HG02884 (cell line): Measurements from ENCODE around the gene FKBP2.
A peak's percentile ranks its signal among the peaks of the same experiment; 100 is the strongest.

Experiments used
- ATAC-seq: cut with Tn5 transposase; IDR thresholded peaks from one replicate; pipeline ENCODE4 v1.9.1; 2021; ENCODE audit warnings: mild to moderate bottlenecking, moderate library complexity; ENCODE audit not compliant: unreplicated experiment

Gene FKBP2

DNA sequence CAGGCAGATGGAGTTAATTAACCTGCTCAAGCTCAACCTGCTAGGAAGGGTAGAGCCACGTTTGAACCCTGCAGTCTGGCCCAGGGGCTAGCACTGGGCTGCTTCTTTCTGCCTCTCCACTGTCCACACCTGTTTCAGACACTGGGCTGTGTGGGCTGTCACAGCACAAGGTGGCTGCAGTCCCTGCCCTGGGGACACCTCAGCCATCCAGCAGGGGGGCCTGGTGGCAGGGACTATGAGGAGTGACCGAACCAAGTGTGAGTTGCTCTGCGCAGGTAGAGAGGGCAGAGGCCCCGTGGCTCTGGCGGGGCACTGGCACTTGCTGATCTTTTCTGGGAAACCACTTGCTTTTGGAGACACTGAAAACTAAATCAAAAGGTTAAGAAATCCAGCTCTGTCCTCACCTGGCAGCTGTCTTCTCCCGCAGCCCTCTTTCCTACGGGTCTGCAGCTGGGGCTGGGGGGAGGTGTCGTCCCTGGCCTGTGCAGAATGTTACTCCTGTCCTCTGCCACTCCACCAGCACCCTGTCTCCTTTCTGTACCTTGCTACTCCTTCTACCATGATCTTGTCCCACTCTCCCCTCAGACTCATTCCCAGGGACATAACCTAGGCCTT is 37.8 kb downstream of the FKBP2 start:
- ATAC-seq = no peak

DNA sequence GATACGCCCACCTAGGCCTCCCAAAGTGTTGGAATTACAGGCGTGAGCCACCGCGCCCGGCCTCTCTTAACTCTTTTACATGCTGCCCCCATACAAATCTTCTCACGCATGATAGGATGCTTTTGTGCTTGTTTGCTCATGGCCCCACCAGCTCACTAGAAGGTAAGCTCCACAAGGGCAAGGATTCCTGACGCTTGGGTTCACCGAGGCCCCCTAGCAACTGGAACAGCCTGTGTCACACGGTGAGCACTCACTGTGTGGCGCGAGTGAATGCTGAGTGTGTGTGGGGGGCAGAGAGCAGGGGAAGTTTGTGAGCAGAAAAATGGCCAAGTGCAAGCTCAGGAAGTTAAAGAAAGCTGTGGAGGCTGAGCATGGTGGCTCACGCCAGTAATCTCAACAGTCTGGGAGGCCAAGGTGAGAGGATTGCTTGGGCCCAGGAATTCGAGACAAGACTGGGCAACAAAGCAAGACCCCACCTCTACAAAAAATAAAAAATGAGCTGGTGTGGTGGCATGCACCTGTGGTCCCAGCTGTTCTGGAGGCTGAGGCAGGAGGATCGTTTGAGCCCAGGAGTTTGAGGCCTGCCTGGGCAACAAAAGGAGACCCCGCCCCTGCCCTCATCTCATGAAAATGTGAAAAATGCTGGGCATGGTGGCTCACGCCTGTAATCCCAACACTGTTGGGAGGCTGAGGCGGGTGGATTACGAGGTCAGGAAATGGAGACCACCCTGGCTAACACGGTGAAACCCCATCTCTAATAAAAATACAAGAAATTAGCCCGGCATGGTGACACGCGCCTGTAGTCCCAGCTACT is 41.3 kb downstream of the FKBP2 start:
- no peak for ATAC-seq

DNA sequence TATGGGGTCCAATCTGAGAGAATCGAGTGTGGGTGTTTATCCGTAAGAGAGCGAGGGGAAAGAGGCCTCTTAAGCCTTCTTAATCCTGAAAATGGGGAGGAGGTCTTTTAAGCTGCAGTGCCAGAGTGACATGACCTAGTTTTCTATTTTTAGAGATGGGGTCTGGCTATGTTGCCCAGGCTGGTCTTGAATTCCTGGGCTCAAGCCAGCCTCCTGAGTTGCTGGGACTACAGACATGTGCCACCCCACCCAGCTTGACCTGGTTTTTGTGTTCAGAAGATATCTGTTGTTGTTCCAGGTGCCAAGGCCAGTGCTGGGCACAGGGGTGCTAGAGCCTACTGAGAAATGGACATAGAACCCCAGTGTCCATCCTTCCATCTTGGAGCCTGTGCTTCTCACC is 42.2 kb downstream of the FKBP2 start:
- ATAC-seq = no peak

DNA sequence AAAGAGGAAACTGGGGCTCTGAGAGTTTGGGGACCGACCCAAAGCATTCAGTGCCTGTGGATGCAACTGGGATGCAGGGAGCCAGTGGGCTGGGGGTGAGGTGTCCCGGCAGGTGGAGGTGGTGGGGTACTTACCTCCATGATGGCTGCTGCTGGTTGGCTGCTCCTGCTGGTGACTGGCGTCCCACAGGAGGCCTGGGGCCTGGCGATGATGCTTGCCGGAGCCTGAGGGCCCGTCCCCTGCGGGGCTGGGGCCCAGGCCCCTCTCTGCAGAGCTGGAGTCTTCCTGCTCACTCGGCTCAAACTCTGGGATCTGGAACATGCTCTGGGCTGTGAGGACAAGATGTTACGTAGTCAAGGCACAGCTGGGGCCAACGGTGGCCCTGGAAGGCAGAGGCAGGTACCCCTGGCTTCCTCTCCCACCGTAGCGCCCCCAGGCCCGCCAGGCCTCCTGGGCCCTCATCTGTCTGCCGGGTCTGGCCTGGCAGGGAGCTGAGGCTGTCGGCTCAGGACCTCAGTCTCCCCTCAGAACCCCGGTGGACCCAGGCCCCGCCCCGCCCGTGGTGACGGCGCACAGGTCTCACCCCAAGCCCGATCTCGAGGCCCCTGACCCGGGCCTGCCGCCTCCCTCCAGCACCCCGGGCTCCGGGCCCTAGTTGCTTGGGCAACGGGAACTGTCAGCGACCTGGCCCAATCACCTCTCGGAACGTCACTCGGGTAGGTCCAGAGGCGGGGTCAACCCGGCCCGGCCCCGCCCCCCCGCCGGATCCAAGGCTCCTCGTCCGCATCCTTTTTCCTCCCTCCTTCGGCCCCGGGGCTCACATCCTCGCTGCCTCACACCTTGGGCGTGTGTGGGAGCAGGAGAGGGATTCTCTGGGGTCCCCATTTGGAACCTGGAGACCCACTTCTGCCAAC is 43.4 kb downstream of the FKBP2 start, which contains the start of gene BAD:
Gene BAD (minus strand): TSS at position 618 of the 914 bp plus-strand sequence. CDS start 297 bp downstream, at position 321.
- peak; percentile 72 for ATAC-seq

DNA sequence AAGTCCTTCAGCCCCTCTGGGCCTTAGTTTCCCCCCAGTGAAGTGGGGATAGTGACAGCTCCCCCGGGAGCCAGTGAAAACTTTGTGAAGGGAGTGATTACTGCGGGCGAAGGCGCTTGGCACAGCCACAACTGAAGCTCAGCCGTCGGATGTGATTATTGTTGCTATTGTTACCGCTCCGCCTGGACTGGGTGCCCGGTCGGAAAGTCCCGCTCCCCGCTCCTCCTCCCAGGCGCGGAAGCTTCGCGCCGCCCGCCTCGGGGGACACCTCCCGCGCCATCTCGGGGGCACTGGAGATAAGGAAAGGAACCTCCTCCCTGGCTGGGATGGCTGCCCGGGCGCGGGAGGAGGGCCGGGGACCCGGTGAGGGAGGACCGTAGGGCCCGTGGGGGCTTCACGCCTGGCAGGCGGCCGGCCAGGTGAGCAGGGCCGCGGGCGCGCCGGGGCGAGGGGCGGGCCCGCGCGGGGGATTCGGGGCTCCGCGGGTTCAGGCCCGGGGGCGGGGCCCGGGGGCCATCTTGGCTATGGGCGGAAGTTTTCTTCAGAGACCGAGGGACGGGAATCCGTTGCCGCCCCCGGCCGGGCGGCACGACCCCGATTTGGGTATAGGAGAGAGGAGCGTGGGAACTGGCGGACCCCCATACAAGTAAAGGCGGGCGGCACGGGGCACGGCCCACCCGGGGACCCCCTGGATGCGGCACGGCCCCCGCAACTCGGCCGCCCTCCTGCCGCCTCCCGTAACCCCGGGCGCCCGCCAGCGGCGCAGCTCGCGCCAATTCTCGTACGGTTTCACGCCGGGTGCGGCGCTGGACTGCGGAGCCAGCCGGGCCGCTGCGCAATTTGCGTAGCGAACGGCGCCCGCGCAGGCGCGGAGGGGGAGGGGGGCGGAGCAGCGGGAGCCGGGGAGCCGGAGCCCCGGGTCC is 44.3 kb downstream of the FKBP2 start, which contains the start of gene GPR137:
Gene GPR137 (plus strand): TSS at position 887 of the 923 bp plus-strand sequence. CDS start 677 bp downstream, outside the sequence.
- ATAC-seq = peak; percentile 49

DNA sequence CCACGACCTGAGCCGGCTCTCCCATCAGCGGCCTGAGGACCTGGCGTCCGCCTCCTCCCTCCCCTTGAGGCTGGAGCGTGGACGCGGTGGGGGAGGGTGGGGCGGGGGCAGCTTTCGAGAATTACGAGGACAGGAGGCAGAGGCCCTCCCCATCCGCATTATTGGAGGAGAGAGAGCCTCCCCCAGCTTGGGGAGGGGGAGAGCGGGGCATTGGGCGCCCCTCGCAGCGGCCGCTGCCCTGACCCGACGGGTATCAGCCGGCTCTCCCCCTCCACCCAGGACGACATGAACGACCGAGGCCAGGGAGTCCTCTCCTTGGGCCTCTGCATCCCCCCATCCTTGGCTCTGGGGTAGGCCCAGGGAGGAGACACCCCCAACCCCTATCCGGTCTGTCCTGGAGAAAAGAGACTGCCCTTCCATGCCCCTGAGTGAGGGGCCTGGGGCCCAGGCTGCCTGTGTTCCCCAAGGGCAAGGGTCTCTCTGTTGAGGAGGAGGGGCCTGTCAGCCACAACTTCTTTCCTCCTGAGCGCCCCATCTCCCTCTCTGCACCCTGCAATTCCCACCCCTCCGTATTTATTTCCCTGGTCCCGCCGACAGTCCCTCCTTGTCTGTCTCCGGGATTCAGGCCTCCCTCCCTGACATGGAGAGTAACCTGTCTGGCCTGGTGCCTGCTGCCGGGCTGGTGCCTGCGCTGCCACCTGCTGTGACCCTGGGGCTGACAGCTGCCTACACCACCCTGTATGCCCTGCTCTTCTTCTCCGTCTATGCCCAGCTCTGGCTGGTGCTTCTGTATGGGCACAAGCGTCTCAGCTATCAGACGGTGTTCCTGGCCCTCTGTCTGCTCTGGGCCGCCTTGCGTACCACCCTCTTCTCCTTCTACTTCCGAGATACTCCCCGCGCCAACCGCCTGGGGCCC is 45.2 kb downstream of the FKBP2 start:
- no peak for ATAC-seq

DNA sequence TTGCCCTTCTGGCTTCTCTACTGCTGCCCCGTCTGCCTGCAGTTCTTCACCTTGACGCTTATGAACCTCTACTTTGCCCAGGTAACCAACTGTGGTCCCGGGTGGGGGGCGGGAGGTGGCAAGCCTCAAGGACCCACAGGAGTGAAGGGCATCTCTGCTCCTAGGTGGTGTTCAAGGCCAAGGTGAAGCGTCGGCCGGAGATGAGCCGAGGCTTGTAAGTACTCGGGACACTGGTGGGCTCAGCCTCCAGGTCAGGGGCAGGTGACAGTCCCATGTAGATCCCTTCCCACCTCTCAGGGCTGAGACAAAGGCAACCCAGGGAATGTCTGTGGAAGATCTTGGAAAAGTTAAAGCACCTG is 45.9 kb downstream of the FKBP2 start:
- no peak for ATAC-seq

DNA sequence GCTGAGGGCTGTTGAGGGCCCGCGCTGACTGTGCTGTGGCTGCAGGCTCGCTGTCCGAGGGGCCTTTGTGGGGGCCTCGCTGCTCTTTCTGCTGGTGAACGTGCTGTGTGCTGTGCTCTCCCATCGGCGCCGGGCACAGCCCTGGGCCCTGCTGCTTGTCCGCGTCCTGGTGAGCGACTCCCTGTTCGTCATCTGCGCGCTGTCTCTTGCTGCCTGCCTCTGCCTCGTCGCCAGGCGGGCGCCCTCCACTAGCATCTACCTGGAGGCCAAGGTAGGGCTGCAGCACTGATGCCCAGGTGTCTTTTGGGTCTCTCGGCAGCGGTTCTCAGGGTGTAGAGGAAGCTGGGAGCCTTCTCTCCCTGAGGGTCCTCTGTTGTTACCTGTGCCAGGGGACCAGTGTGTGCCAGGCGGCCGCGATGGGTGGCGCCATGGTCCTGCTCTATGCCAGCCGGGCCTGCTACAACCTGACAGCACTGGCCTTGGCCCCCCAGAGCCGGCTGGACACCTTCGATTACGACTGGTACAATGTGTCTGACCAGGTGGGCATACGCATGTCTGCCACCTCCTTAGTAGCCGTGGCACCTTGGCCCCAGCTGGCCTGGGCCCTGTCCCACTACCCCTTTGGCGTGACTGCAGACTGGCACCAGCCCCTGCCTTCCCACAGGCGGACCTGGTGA is 46.9 kb downstream of the FKBP2 start:
- ATAC-seq = no peak

DNA sequence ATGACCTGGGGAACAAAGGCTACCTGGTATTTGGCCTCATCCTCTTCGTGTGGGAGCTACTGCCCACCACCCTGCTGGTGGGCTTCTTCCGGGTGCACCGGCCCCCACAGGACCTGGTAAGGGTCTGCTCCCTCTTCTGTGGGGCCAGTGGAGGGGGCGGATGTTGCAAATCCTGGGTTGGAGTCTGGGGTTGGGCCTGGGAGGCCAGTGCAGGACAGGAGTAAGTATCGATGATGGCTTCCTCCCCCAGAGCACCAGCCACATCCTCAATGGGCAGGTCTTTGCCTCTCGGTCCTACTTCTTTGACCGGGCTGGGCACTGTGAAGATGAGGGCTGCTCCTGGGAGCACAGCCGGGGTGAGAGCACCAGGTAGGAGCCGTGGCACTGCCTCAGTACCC is 47.5 kb downstream of the FKBP2 start:
- no peak for ATAC-seq

DNA sequence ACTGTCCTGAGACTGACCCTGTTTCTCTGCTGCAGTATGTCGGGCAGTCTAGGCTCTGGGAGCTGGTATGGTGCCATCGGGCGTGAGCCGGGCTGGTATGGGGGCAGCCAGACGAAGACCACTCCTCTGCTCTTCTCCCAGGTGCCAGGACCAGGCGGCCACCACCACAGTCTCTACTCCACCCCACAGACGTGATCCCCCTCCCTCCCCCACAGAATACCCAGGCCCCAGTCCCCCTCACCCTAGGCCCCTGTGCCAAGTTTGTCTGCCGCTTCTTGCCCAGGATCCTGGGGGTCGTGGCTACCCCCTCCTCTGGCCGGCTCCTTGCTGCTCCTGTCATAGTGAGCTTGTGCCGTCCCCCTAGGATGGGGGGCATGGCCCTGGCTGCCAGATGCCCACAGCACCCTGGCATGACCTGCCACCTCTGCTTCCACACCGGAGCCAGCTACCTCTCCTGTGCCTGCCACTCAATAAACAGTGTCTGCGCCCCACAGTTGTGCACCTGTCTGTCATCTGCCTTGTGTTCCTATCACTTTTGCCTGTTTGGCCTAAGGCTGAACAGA is 48.2 kb downstream of the FKBP2 start:
- no peak for ATAC-seq

DNA sequence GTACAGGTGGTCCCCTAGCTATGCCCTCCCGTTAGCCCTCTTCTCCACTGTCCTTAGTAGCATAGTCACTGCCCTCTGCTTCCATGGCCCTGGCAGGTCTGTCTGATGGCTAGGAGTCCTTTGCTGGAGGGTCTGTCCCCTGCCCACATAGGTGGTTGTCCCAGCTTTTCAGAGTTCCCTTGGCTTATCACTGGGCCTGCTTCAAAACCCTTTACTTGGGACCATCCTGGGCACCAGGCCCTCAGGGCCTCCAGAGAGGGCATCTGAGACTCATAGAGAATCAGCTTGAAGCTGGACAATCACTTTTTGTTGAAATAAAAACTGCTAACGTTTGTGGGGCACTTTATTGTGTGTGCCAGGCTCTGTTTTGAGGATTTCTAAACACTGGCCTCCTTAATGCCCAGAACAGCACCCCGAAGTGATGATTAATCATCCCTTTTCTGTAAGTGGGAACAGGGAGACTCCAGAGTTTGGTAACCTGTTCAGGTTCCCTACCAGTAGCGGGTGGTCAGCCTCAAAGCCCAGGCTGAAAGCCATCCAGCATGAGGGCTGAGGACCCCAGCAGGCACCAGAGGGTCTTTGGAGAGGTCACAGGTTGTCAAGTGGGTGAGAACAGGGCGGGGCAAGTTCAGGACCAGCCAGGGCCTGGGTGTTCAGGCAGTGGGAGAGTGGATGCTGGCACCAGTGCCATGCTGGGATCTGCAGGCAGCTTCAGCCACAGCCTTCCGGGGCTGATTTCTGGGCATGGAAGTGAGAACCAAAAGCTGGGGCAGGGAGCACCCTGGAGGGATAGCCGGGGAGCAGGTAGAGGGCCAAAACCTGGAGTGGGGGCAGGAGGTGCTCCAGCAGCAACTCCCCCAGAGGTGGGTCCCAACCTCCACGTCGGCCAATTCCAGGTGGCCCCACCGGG is 49.7 kb downstream of the FKBP2 start:
- no peak for ATAC-seq

DNA sequence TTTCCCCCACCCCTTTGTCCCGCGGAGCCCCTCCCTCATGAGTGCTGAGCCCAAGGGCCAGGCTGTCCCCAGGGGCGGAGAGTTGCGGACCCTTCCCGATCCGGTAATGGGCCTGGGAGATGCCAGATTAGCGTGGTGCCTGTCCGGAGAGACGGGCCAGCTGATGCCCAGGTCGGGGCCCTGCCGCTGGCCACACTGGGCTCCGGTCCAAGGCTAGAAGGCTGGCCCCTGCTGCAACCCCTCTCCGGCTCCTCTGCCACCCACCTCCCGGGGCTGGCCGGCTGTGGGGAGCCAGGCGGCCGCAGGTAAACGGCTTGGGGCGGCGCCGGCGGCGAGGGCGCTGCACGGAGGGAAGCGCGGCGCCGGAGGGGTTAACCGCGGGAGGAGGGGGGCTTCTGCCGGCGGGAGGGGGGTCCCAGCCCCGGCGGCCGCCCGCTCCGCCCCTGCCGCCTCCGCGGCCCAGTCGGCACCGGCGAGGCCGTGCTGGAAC is 50.4 kb downstream of the FKBP2 start, which contains the start of gene KCNK4:
Gene KCNK4 (plus strand): TSS at position 41 of the 490 bp plus-strand sequence. CDS start 1,717 bp downstream, outside the sequence.
- no peak for ATAC-seq

DNA sequence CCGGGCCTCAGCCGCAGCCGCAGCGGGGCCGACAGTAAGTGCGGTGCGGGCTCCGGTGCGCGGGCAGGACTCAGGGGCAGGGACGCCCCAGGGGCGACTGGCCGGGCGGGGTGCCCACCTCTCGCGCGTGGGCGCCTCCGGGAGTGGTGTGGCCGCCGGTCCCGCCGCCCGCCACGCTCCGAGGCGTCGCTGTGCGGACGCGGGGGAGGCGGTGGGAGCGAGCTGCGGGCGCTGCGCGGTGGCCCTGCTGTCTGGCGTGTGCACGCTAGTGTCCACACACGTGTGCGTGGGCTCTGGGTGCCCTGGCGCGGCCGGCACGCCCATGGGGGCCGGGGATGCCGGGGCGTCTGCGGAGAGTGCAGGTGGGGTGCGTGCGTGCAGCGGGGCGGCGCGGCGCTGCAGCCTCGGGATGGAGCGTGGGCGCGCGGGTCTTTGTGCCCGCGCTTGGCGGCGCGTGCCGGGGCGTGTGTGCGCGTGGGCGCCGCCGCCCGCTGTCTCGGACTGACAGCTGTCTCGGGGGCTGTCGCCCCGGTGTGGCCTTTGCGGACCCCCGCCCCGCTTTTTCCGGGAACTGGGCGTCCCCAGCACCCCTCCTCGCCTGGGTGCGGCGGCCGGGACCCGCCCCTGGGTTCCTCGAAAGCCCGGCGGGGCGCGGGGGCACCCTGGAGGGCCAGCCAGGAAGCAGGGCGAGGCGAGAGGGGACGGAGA is 51.0 kb downstream of the FKBP2 start:
- no peak for ATAC-seq

DNA sequence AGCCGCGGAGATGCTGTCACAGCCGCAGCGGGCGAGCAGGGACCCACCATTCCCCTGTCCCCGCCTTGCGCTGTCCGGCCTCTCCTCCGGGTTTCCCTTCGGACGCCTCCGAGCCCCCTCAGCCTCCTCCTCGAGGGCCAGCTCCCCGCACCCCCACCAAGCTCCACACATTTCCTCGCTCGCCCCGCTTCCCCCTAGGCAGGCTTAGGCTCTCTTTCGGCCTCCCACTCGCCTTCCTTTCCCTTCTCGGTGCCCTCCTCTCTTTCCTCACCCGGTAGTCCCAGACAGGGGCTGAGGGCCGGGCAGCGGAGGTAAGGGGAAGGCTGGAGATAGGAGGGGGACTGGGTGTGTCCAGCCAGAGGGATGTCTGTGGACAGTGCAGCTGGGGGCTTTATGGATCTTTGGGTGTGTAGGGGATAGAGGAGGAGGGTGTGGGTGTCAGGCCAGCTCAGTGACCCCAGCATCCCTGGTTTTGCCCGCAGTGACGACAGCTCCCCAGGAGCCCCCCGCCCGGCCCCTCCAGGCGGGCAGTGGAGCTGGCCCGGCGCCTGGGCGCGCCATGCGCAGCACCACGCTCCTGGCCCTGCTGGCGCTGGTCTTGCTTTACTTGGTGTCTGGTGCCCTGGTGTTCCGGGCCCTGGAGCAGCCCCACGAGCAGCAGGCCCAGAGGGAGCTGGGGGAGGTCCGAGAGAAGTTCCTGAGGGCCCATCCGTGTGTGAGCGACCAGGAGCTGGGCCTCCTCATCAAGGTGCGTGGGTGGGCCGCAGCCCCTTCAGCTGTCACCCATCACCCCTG is 51.8 kb downstream of the FKBP2 start:
- no peak for ATAC-seq
